Natural killer cell (primary cell): ENCODE results near the gene SYNE3. TPM values are rescaled to one million over a fixed set of nuclear protein-coding genes. Genes with fewer than 3 reads are reported as not detected.

Experiments
- ATAC-seq, 3 donors: fragments of 150-1000 bp in 2 of 3; fragments of 200-7000 bp in 1 of 3; cut with Tn5 transposase; 1 replicate in 1 of 3; 2 replicates in 2 of 3; pipeline ENCODE4 v1.10.0; 2021; ENCODE audit warnings: mild to moderate bottlenecking in 2 of 3, moderate library complexity in 2 of 3
- DNase-seq, 2 donors: peaks; one replicate each; pipeline versions ENCODE4 v3.0.0 to v3.0.0-alpha.2; 2013 to 2021; ENCODE audit warnings: mixed read lengths in 1 of 2
- H3K27ac ChIP-seq: one replicate; pipeline ENCODE4 v1.5.1; 2013; ENCODE audit warnings: mild to moderate bottlenecking, low read length
- H3K27me3 ChIP-seq: one replicate; pipeline ENCODE4 v1.6.1; 2013; ENCODE audit warnings: low read length; ENCODE audit not compliant: control insufficient read depth, insufficient read depth
- H3K36me3 ChIP-seq: one replicate; pipeline ENCODE4 v1.6.1; 2013; ENCODE audit warnings: low read length; ENCODE audit not compliant: control insufficient read depth, insufficient read depth
- H3K4me1 ChIP-seq: one replicate; pipeline ENCODE4 v1.6.1; 2013; ENCODE audit warnings: low read length; ENCODE audit not compliant: control insufficient read depth, insufficient read depth
- H3K4me3 ChIP-seq: one replicate; pipeline ENCODE4 v1.5.1; 2013; ENCODE audit warnings: low read length
- H3K9me3 ChIP-seq: one replicate; pipeline ENCODE4 v1.6.1; 2013; ENCODE audit warnings: low read length; ENCODE audit not compliant: control insufficient read depth, insufficient read depth
- H3K27ac Mint-ChIP-seq, 2 donors: one replicate each; pipeline ENCODE4 v1.8.0; 2022; ENCODE audit warnings: mild to moderate bottlenecking in 2 of 2, mixed read lengths in 2 of 2, moderate library complexity in 1 of 2
- H3K27me3 Mint-ChIP-seq, 2 donors: one replicate each; pipeline ENCODE4 v1.8.0; 2022; ENCODE audit warnings: low read depth in 2 of 2, mixed read lengths in 2 of 2
- H3K36me3 Mint-ChIP-seq: one replicate; pipeline ENCODE4 v1.8.0; 2022; ENCODE audit warnings: mixed read lengths
- H3K4me1 Mint-ChIP-seq, 2 donors: one replicate each; pipeline ENCODE4 v1.8.0; 2022; ENCODE audit warnings: mixed read lengths in 2 of 2
- H3K4me3 Mint-ChIP-seq: one replicate; pipeline ENCODE4 v1.8.0; 2022; ENCODE audit warnings: mild to moderate bottlenecking, moderate library complexity, mixed read lengths
- H3K9me3 Mint-ChIP-seq, 2 donors: one replicate each; pipeline ENCODE4 v1.8.0; 2022; ENCODE audit warnings: mixed read lengths in 2 of 2
- CTCF ChIP-seq: fragments of 200-600 bp; IDR thresholded peaks from one replicate; pipeline ENCODE4 v1.8.0; 2022; ENCODE audit warnings: antibody characterized with exemption
- WGBS: methylation state at CpG from one replicate; pipeline ENCODE4 v1.1.7; 2013; ENCODE audit warnings: missing lambda C conversion rate; ENCODE audit not compliant: insufficient coverage; 5-methylcytosine and 5-hydroxymethylcytosine counted together
- intact Hi-C: fragments of 100-400 bp; cut with micrococcal nuclease; formaldehyde crosslinking; loops from one replicate; pipeline ENCODE4 v1.14.2; 2022
- total RNA-seq, 4 donors: library from RNA; stranded (reverse); fragments of 120-200 nt in 1 of 4; gene quantifications; one replicate each; pipeline versions ENCODE4 v1.2.3 to v1.2.4, GENCODE V29; 2013 to 2022

The SYNE3 gene
- total RNA-seq, 3 donors from 2014 or later (not counting 1 experiment from before 2014, with no cell fraction given), result 10.6 to 17.3 (median 15.4) TPM

- Histone ChIP-seq H3K36me3 (no peaks in the 10 kb centered on the region), H3K9me3 (no peaks in the 10 kb centered on the region), H3K4me3 (peak overlapping the region; percentile 55), H3K27me3 (no peaks in the 10 kb centered on the region), H3K27ac (peak overlapping the region; percentile 89), H3K4me1 (peaks cover 20% of the 10 kb centered on the region)
- Mint-ChIP-seq H3K4me3 (peak overlapping the region; percentile 97), H3K4me1 (peaks cover 58 to 64% of the 10 kb centered on the region in 2 donors), H3K36me3 (no peaks in the 10 kb centered on the region), H3K27ac (peak overlapping the region; percentile 95 to 96), H3K9me3 (no peaks in the 10 kb centered on the region), H3K27me3 (no peaks in the 10 kb centered on the region)
- intact Hi-C loops, result loop anchor here (1.0 to 2.0 kb wide), 2 partner anchors 18 to 829 kb away; partner anchors contain the start of genes ATG2B, GSKIP and SYNE3
- 0% methylated on average over 18 of the region's 18 CpGs for WGBS
- TF ChIP-seq CTCF, result no peak
- DNase-seq, result no peak
- no peak for ATAC-seq
Measured at GRCh38 chr14:95533822-95534221, 17.4 kb upstream of the SYNE3 start.

GRCh38 chr14:95533391-95533821 is 17.0 kb upstream of the SYNE3 start:
- Histone ChIP-seq H3K4me1 (peaks cover 20% of the 10 kb centered on the region), H3K36me3 (no peaks in the 10 kb centered on the region), H3K9me3 (no peaks in the 10 kb centered on the region), H3K27ac (peak overlapping the region; percentile 89), H3K4me3 (peak overlapping the region; percentile 55), H3K27me3 (no peaks in the 10 kb centered on the region)
- Mint-ChIP-seq H3K27me3 (no peaks in the 10 kb centered on the region), H3K4me3 (peak overlapping the region; percentile 97), H3K36me3 (no peaks in the 10 kb centered on the region), H3K27ac (peak overlapping the region; percentile 95 to 96), H3K9me3 (no peaks in the 10 kb centered on the region), H3K4me1 (peaks cover 57 to 63% of the 10 kb centered on the region in 2 donors)
- TF ChIP-seq CTCF, result no peak
- ATAC-seq (no peak), DNase-seq (peak in 1 of 2 donors; percentile 38)
- intact Hi-C loops, result no loop called here
- WGBS, result 11% methylated on average over 10 of the region's 10 CpGs

- Mint-ChIP-seq H3K4me3 (peak overlapping the region; percentile 36), H3K4me1 (peaks cover 51 to 57% of the 10 kb centered on the region in 2 donors), H3K27me3 (no peaks in the 10 kb centered on the region), H3K36me3 (no peaks in the 10 kb centered on the region), H3K27ac (peak overlapping the region in 1 of 2 donors; percentile 95), H3K9me3 (no peaks in the 10 kb centered on the region)
- H3K36me3 ChIP-seq, result no peaks in the 10 kb centered on the region
- 34% methylated on average over 2 of the region's 3 CpGs for WGBS
- H3K27ac ChIP-seq, result no peak overlapping the region
- peaks cover 20% of the 10 kb centered on the region for H3K4me1 ChIP-seq
- TF ChIP-seq CTCF, result no peak
- intact Hi-C loops, result no loop called here
- no peak overlapping the region for H3K4me3 ChIP-seq
- ATAC-seq (no peak), DNase-seq (no peak)
- H3K9me3 ChIP-seq, result no peaks in the 10 kb centered on the region
- H3K27me3 ChIP-seq, result no peaks in the 10 kb centered on the region
Measured at GRCh38 chr14:95531969-95532368, 15.5 kb upstream of the SYNE3 start.

- 38% methylated on average over 2 of the region's 3 CpGs for WGBS
- TF ChIP-seq CTCF, result no peak
- H3K4me1 Mint-ChIP-seq, result peaks cover 46 to 53% of the 10 kb centered on the region in 2 donors
Measured at GRCh38 chr14:95531473-95531872, 15.0 kb upstream of the SYNE3 start.

More at GRCh38 chr14:95531473-95531872, 15.0 kb upstream of the SYNE3 start:
- DNase-seq, result no peak
- H3K4me3 ChIP-seq, result no peak overlapping the region
- no peaks in the 10 kb centered on the region for H3K36me3 Mint-ChIP-seq
- H3K27ac Mint-ChIP-seq, result peak overlapping the region in 1 of 2 donors; percentile 95
- no peak overlapping the region for H3K4me3 Mint-ChIP-seq
- ATAC-seq, result no peak
- no peaks in the 10 kb centered on the region for H3K27me3 ChIP-seq
- no peak overlapping the region for H3K27ac ChIP-seq
- intact Hi-C loops, result no loop called here
- H3K27me3 Mint-ChIP-seq, result no peaks in the 10 kb centered on the region
- no peaks in the 10 kb centered on the region for H3K36me3 ChIP-seq
- H3K4me1 ChIP-seq, result peaks cover 20% of the 10 kb centered on the region
- no peaks in the 10 kb centered on the region for H3K9me3 ChIP-seq
- no peaks in the 10 kb centered on the region for H3K9me3 Mint-ChIP-seq
